GM06990 (cell line): Measurements from ENCODE around the gene SPHKAP.
A peak's percentile ranks its signal among the peaks of the same experiment; 100 is the strongest.
"Not testable (repeated sequence)": the region's sequence is repeated elsewhere in the genome, so short reads cannot be mapped to it uniquely, and the experiment has no call there.

Source experiments
- DNase-seq: peaks from one replicate; pipeline ENCODE4 v3.0.0-alpha.2; 2011; ENCODE audit not compliant: insufficient read length; ENCODE audit errors: extremely low read depth
- H3K27me3 ChIP-seq: replicated peaks from 2 replicates; pipeline ENCODE4 v1.6.0; 2011; ENCODE audit warnings: low read length; ENCODE audit not compliant: control insufficient read depth, insufficient read depth
- H3K36me3 ChIP-seq: 2 replicates; pipeline ENCODE4 v1.5.1; 2011; ENCODE audit warnings: low read length; ENCODE audit not compliant: control insufficient read depth, insufficient read depth
- H3K4me3 ChIP-seq: replicated peaks from 2 replicates; pipeline ENCODE4 v1.5.1; 2011; ENCODE audit warnings: low read depth, mild to moderate bottlenecking, control low read depth, low read length
- CTCF ChIP-seq: IDR thresholded peaks from 2 replicates; pipeline ENCODE4 v1.5.1; 2011; ENCODE audit warnings: low read length, control low read depth, mild to moderate bottlenecking, inconsistent platforms; ENCODE audit not compliant: insufficient read depth, poor library complexity, severe bottlenecking

The SPHKAP gene

GRCh38 chr2:227942965-227943364, 238.5 kb downstream of the SPHKAP start:
- H3K36me3 ChIP-seq = no peaks in the 10 kb centered on the region
- peaks cover 1% of the 10 kb centered on the region; the same call in 1 of the 2 replicates for H3K27me3 ChIP-seq
- H3K4me3 ChIP-seq = no peak overlapping the region
- no peak for DNase-seq
- no peak for TF ChIP-seq CTCF

GRCh38 chr2:227942021-227942420, 239.5 kb downstream of the SPHKAP start:
- TF ChIP-seq CTCF = no peak
- Histone ChIP-seq H3K4me3 (no peak overlapping the region), H3K27me3 (peaks cover 1% of the 10 kb centered on the region; the same call in 1 of the 2 replicates), H3K36me3 (no peaks in the 10 kb centered on the region)
- no peak for DNase-seq

- DNase-seq = no peak
- TF ChIP-seq CTCF = peak; percentile 64
- Histone ChIP-seq H3K36me3 (no peaks in the 10 kb centered on the region), H3K27me3 (peaks cover 1% of the 10 kb centered on the region; the same call in 1 of the 2 replicates), H3K4me3 (no peak overlapping the region)
These were observed 242.0 kb downstream of the SPHKAP start for GRCh38 chr2:227939271-227940027.

- H3K27me3 ChIP-seq, H3K36me3 ChIP-seq, H3K4me3 ChIP-seq, DNase-seq: not testable (repeated sequence)
These were observed 245.2 kb downstream of the SPHKAP start for GRCh38 chr2:227936249-227936648.

GRCh38 chr2:227933884-227934283, 247.6 kb downstream of the SPHKAP start:
- no peaks in the 10 kb centered on the region for H3K36me3 ChIP-seq
- no peak for TF ChIP-seq CTCF
- DNase-seq = no peak
- no peaks in the 10 kb centered on the region; the same call in 1 of the 2 replicates for H3K27me3 ChIP-seq
- H3K4me3 ChIP-seq = no peak overlapping the region

GRCh38 chr2:227932403-227932802, 249.1 kb downstream of the SPHKAP start:
- H3K36me3 ChIP-seq = no peaks in the 10 kb centered on the region
- no peak for DNase-seq

More at GRCh38 chr2:227932403-227932802, 249.1 kb downstream of the SPHKAP start:
- Histone ChIP-seq H3K4me3 (no peak overlapping the region), H3K27me3 (no peaks in the 10 kb centered on the region; the same call in 1 of the 2 replicates)
- peak; percentile 27 for TF ChIP-seq CTCF
